Thyroid gland (tissue), 4 donors: ENCODE results near the gene PCDHGA5.

Experiments used
- CTCF ChIP-seq, 6 experiments: fragments of 200-600 bp in 3 of 6; fragments of 450-650 bp in 3 of 6; sonication (generic) in 3 of 6; IDR thresholded peaks; one replicate each; pipeline ENCODE4 v1.5.1; 2016 to 2019; ENCODE audit warnings: antibody characterized with exemption in 6 of 6, mild to moderate bottlenecking in 2 of 6, inconsistent platforms in 1 of 6, moderate library complexity in 1 of 6
- POLR2A ChIP-seq, 2 donors: fragments of 450-650 bp; IDR thresholded peaks; one replicate each; pipeline ENCODE4 v1.6.1; 2017; ENCODE audit warnings: antibody characterized with exemption in 2 of 2, mild to moderate bottlenecking in 2 of 2, moderate library complexity in 1 of 2

DNA sequence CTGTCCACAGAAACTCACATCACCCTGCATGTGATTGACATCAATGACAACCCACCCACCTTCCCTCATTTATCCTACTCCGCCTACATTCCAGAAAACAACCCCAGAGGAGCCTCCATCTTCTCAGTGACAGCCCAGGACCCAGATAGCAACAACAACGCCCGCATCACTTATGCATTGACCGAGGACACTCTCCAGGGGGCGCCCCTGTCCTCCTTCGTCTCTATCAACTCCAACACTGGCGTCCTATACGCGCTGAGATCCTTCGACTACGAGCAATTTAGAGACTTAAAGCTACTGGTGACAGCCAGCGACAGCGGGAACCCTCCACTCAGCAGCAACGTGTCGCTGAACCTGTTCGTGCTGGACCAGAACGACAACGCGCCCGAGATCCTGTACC lies 18.6 kb upstream of the PCDHGA5 start:
- no peak for TF ChIP-seq POLR2A (IDR thresholded peaks at IDR 0.05)
- no peak for TF ChIP-seq CTCF (IDR thresholded peaks at IDR 0.05)
